GM13977 (cell line): ENCODE measurements around the gene KCNK4.

Experiments
- DNase-seq: peaks from one replicate; pipeline ENCODE4 v3.0.0; 2012; ENCODE audit warnings: low spot score
- in situ Hi-C: fragments of 300-500 bp; cut with MboI; formaldehyde crosslinking; loops from one replicate; pipeline ENCODE4 v1.12.0; 2022; ENCODE audit warnings: low sequenced_read_pairs, low pct_unique_long_range_greater_than_20kb, mixed read lengths, inconsistent platforms; ENCODE audit not compliant: unreplicated experiment
- TF ChIP-seq, protein P1 (sequence below): IDR thresholded peaks from 2 replicates; pipeline ENCODE4 v1.5.1; 2012; ENCODE audit warnings: mild to moderate bottlenecking, control low read depth; ENCODE audit not compliant: insufficient read depth; ENCODE audit errors: extremely low read depth, missing control alignments

KCNK4 gene

DNA sequence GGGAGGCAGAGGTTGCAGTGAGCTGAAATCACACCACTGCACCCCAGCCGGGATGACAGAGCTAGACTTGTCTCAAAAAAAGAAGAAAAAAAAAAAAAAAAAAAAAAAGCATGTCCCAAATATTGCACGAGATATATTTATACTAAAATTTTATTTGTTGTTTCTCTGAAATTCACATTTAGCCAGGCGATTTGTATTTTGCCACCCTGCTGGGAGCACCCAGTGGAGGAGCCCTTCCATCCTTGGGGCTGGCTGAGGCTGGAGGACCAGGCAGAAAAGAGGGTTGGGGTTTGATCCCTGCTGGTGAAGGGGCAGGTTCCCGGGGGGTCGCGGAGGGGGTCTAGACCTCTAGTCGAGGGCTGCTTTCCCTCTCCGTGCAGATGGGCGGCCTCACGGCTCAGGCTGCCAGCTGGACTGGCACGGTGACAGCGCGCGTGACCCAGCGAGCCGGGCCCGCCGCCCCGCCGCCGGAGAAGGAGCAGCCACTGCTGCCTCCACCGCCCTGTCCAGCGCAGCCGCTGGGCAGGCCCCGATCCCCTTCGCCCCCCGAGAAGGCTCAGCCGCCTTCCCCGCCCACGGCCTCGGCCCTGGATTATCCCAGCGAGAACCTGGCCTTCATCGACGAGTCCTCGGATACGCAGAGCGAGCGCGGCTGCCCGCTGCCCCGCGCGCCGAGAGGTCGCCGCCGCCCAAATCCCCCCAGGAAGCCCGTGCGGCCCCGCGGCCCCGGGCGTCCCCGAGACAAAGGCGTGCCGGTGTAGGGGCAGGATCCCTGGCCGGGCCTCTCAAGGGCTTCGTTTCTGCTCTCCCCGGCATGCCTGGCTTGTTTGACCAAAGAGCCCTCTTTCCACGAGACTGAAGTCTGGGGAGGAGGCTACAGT lies 8.1 kb downstream of the KCNK4 start:
- TF ChIP-seq, protein P1, sequence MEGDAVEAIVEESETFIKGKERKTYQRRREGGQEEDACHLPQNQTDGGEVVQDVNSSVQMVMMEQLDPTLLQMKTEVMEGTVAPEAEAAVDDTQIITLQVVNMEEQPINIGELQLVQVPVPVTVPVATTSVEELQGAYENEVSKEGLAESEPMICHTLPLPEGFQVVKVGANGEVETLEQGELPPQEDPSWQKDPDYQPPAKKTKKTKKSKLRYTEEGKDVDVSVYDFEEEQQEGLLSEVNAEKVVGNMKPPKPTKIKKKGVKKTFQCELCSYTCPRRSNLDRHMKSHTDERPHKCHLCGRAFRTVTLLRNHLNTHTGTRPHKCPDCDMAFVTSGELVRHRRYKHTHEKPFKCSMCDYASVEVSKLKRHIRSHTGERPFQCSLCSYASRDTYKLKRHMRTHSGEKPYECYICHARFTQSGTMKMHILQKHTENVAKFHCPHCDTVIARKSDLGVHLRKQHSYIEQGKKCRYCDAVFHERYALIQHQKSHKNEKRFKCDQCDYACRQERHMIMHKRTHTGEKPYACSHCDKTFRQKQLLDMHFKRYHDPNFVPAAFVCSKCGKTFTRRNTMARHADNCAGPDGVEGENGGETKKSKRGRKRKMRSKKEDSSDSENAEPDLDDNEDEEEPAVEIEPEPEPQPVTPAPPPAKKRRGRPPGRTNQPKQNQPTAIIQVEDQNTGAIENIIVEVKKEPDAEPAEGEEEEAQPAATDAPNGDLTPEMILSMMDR, result no peak
- in situ Hi-C loops, result no loop called here
- no peak for DNase-seq

DNA sequence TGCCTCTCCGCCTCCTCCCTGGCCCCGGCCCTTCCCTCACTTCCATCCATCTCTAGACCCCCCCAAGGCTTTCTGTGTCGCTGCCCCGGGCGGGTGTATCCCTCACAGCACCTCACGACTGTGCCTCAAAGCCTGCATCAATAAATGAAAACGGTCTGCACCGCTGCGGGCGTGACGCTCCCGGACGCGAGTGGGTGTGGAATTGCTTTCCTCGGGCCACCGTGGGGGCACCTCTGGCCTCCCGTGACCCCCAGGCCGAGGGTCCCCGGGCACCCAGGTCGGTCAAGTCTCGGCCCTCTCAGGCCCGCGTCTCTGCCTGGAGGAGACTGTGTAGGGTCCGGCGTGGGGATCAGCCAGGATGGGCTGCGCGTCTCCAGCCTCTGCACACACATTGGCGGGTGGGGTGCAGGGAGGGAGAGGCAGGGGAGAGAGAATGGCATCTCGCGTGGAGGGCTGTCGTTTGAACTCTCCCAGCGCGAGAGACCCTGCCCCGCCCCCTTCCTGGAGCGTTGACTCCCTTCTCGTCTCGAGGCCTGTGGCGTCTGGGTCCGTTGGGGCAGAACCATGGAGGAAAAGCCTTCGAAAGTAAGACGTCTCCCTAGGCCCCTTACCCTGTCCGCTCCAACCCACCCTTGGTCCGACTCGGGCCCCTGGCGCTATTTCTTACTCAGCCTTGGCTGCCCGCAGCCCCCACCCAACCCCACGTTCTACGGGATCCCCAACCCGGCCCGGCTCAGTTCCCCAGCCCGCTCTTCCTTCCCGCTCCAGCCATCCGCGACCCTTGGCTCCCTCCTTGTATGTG lies 8.9 kb downstream of the KCNK4 start, which contains the start of gene CATSPERZ:
Gene CATSPERZ (plus strand): TSS at position 512 of the 802 bp plus-strand sequence. CDS start 53 bp downstream, at position 565.
- DNase-seq, result no peak
- TF ChIP-seq, protein P1, result no peak
- in situ Hi-C loops, result no loop called here

- DNase-seq, result no peak
- TF ChIP-seq, protein P1, result no peak
- in situ Hi-C loops, result no loop called here
Observed at GRCh38 chr11:64303109-64304031, 12.3 kb downstream of the KCNK4 start.

- in situ Hi-C loops, result no loop called here
- TF ChIP-seq, protein P1, result no peak
Observed at GRCh38 chr11:64304032-64304315, 12.9 kb downstream of the KCNK4 start.

GRCh38 chr11:64304316-64305072 lies 13.4 kb downstream of the KCNK4 start:
- DNase-seq, result peak; percentile 88
- TF ChIP-seq, protein P1, result peak; percentile 93
- in situ Hi-C loops, result no loop called here

More at GRCh38 chr11:64304032-64304315, 12.9 kb downstream of the KCNK4 start:
- DNase-seq, result no peak
